HepG2 (cell line): ENCODE results near the gene BCAS4. TPM values are rescaled to one million over a fixed set of nuclear protein-coding genes. Genes with fewer than 3 reads are reported as not detected.

Source experiments
- ISX ChIP-seq: sonication (generic); formaldehyde crosslinking; conservative IDR thresholded peaks from 2 replicates; pipeline ENCODE4 v1.5.0; 2020; ENCODE audit warnings: missing genetic modification reagents
- MLLT10 ChIP-seq: sonication (generic); formaldehyde crosslinking; IDR thresholded peaks from 2 replicates; pipeline ENCODE4 v1.4.0; 2020; ENCODE audit warnings: missing genetic modification reagents
- ONECUT2 ChIP-seq: sonication (generic); formaldehyde crosslinking; IDR thresholded peaks from 2 replicates; pipeline ENCODE4 v1.4.0; 2020; ENCODE audit warnings: missing genetic modification reagents
- ZNF10 ChIP-seq: sonication (generic); formaldehyde crosslinking; IDR thresholded peaks from 2 replicates; pipeline ENCODE4 v1.4.0; 2020; ENCODE audit warnings: mild to moderate bottlenecking, low read depth, missing genetic modification reagents, borderline replicate concordance
- ZNF260 ChIP-seq: sonication (generic); formaldehyde crosslinking; IDR thresholded peaks from 2 replicates; pipeline ENCODE4 v1.4.0; 2020; ENCODE audit warnings: missing genetic modification reagents, low read depth, mild to moderate bottlenecking, borderline replicate concordance
- ZNF33B ChIP-seq: sonication (generic); formaldehyde crosslinking; IDR thresholded peaks from 2 replicates; pipeline ENCODE4 v1.5.1; 2020; ENCODE audit warnings: mild to moderate bottlenecking, missing genetic modification reagents
- ZNF616 ChIP-seq: sonication (generic); formaldehyde crosslinking; IDR thresholded peaks from 2 replicates; pipeline ENCODE4 v1.5.0; 2020; ENCODE audit warnings: low read depth, mild to moderate bottlenecking, missing genetic modification reagents
- ZNF782 ChIP-seq: sonication (generic); formaldehyde crosslinking; IDR thresholded peaks from 2 replicates; pipeline ENCODE4 v1.4.0; 2020; ENCODE audit warnings: missing genetic modification reagents, mild to moderate bottlenecking, borderline replicate concordance
- ZZZ3 ChIP-seq: sonication (generic); formaldehyde crosslinking; IDR thresholded peaks from 2 replicates; pipeline ENCODE4 v1.4.0; 2020; ENCODE audit warnings: missing genetic modification reagents, mild to moderate bottlenecking, borderline replicate concordance
- polyA plus RNA-seq, 8 experiments: library from polyadenylated mRNA; depleted of rRNA in 3 of 8; stranded (reverse) in 7 of 8; unstranded in 1 of 8; fragments of >200 nt; fragmentation: Illumina TruSeq in 4 of 8; extraction: Trizol in 4 of 8; gene quantifications; 2 replicates each; pipeline versions ENCODE4 v1.2.1 to v1.2.3, GENCODE V29; 2011 to 2016; ENCODE audit warnings: low read depth in 4 of 8, missing spikeins in 1 of 8, mixed read lengths in 1 of 8; ENCODE audit not compliant: insufficient read depth in 1 of 8
- total RNA-seq, 5 experiments: library from RNA; depleted of rRNA; stranded (reverse); fragments of >200 nt; fragmentation: Illumina TruSeq; extraction: Trizol; gene quantifications; 2 replicates each; pipeline ENCODE4 v1.2.3, GENCODE V29; 2016; ENCODE audit warnings: low read depth in 1 of 5
- TF ChIP-seq, protein P1 (sequence below): IDR thresholded peaks from 2 replicates; pipeline ENCODE4 v1.4.0; 2020; ENCODE audit warnings: mild to moderate bottlenecking, missing genetic modification reagents
- TF ChIP-seq, protein P2 (sequence below): sonication (generic); formaldehyde crosslinking; IDR thresholded peaks from 2 replicates; pipeline ENCODE4 v1.5.1; 2020; ENCODE audit warnings: mild to moderate bottlenecking, missing genetic modification reagents
- TF ChIP-seq, protein P3 (sequence below): sonication (generic); formaldehyde crosslinking; conservative IDR thresholded peaks from 2 replicates; pipeline ENCODE4 v1.8.0; 2022; ENCODE audit warnings: missing genetic modification reagents
- TF ChIP-seq, protein P4 (sequence below): sonication (generic); formaldehyde crosslinking; IDR thresholded peaks from 2 replicates; pipeline ENCODE4 v1.5.0; 2020; ENCODE audit warnings: missing genetic modification reagents

The BCAS4 gene
- total and polyA plus RNA-seq, 2 of the 13 experiments (the other 11 are each of a cell fraction or from before 2014, with no cell fraction given) = 7.2 to 8.0 TPM

DNA sequence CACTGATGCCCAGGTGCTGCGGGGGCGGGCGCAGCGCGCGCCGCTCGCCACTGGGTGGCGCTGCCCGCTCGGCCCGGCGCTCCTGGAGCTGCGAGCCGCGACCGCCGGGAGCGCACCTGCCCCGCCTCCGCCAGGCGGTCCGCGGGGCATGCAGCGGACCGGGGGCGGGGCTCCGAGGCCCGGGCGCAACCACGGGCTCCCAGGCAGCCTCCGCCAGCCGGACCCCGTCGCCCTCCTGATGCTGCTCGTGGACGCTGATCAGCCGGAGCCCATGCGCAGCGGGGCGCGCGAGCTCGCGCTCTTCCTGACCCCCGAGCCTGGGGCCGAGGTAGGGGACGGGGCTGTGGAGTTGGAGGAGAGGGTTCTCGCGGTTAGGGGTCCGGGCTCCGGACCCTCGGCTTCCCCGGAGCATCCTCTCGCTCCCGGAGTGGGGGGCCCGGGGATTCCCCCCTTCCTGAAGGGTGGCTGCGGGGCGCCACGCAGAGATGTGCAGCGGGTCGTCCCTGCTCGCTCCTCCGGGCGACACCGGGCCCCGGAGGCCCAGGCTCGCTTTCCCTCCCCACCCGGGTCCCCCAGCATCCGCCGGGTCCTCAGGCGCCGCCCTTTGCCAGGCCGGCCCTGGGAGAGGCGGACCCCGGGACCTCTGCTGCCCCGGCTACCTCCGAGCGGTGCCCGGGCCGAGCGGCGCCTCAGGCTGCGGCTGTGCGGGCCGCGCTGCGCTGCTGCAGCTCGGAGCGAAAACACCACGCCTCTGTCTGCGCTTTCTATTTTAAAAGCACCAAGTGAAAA, at the start of gene BCAS4 (continued):
- TF ChIP-seq, protein P1, sequence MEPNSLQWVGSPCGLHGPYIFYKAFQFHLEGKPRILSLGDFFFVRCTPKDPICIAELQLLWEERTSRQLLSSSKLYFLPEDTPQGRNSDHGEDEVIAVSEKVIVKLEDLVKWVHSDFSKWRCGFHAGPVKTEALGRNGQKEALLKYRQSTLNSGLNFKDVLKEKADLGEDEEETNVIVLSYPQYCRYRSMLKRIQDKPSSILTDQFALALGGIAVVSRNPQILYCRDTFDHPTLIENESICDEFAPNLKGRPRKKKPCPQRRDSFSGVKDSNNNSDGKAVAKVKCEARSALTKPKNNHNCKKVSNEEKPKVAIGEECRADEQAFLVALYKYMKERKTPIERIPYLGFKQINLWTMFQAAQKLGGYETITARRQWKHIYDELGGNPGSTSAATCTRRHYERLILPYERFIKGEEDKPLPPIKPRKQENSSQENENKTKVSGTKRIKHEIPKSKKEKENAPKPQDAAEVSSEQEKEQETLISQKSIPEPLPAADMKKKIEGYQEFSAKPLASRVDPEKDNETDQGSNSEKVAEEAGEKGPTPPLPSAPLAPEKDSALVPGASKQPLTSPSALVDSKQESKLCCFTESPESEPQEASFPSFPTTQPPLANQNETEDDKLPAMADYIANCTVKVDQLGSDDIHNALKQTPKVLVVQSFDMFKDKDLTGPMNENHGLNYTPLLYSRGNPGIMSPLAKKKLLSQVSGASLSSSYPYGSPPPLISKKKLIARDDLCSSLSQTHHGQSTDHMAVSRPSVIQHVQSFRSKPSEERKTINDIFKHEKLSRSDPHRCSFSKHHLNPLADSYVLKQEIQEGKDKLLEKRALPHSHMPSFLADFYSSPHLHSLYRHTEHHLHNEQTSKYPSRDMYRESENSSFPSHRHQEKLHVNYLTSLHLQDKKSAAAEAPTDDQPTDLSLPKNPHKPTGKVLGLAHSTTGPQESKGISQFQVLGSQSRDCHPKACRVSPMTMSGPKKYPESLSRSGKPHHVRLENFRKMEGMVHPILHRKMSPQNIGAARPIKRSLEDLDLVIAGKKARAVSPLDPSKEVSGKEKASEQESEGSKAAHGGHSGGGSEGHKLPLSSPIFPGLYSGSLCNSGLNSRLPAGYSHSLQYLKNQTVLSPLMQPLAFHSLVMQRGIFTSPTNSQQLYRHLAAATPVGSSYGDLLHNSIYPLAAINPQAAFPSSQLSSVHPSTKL (CRISPR knock-in tag) = no peak; the same call in 1 of the 2 replicates
- TF ChIP-seq ONECUT2 = no peak
- peak; percentile 45 for TF ChIP-seq ZNF782
- TF ChIP-seq ZNF10 (CRISPR knock-in tag) = 0 out of 2 replicates have a peak, but pooled peaks have one; percentile 57
- TF ChIP-seq, protein P2, sequence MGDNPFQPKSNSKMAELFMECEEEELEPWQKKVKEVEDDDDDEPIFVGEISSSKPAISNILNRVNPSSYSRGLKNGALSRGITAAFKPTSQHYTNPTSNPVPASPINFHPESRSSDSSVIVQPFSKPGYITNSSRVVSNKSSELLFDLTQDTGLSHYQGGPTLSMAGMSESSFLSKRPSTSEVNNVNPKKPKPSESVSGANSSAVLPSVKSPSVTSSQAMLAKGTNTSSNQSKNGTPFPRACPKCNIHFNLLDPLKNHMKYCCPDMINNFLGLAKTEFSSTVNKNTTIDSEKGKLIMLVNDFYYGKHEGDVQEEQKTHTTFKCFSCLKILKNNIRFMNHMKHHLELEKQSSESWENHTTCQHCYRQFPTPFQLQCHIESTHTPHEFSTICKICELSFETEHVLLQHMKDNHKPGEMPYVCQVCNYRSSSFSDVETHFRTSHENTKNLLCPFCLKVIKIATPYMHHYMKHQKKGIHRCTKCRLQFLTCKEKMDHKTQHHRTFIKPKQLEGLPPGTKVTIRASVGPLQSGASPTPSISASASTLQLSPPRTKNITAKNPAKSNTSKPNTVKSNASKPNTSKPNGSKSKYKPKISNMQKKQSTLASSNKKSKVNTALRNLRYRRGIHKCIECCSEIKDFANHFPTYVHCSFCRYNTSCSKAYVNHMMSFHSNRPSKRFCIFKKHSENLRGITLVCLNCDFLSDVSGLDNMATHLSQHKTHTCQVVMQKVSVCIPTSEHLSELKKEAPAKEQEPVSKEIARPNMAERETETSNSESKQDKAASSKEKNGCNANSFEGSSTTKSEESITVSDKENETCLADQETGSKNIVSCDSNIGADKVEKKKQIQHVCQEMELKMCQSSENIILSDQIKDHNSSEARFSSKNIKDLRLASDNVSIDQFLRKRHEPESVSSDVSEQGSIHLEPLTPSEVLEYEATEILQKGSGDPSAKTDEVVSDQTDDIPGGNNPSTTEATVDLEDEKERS (CRISPR knock-in tag) = no peak; the same call in 1 of the 2 replicates
- TF ChIP-seq ZNF260 (CRISPR knock-in tag) = 0 out of 2 replicates have a peak, but pooled peaks have one; percentile 88
- no peak for TF ChIP-seq MLLT10 (CRISPR knock-in tag)
- TF ChIP-seq ZNF33B = peak; percentile 78; the same call in 1 of the 2 replicates
- no peak; the same call in 1 of the 2 replicates for TF ChIP-seq ZNF616 (CRISPR knock-in tag)
- no peak for TF ChIP-seq ZZZ3
- TF ChIP-seq, protein P3, sequence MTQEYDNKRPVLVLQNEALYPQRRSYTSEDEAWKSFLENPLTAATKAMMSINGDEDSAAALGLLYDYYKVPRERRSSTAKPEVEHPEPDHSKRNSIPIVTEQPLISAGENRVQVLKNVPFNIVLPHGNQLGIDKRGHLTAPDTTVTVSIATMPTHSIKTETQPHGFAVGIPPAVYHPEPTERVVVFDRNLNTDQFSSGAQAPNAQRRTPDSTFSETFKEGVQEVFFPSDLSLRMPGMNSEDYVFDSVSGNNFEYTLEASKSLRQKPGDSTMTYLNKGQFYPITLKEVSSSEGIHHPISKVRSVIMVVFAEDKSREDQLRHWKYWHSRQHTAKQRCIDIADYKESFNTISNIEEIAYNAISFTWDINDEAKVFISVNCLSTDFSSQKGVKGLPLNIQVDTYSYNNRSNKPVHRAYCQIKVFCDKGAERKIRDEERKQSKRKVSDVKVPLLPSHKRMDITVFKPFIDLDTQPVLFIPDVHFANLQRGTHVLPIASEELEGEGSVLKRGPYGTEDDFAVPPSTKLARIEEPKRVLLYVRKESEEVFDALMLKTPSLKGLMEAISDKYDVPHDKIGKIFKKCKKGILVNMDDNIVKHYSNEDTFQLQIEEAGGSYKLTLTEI = no peak
- TF ChIP-seq, protein P4, sequence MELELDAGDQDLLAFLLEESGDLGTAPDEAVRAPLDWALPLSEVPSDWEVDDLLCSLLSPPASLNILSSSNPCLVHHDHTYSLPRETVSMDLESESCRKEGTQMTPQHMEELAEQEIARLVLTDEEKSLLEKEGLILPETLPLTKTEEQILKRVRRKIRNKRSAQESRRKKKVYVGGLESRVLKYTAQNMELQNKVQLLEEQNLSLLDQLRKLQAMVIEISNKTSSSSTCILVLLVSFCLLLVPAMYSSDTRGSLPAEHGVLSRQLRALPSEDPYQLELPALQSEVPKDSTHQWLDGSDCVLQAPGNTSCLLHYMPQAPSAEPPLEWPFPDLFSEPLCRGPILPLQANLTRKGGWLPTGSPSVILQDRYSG = 0 out of 2 replicates have a peak, but pooled peaks have one; percentile 24
- TF ChIP-seq ISX (CRISPR knock-in tag) = peak; percentile 28; the same call in 1 of the 2 replicates
